Measurements from ENCODE around the gene POLR3K.
"Not testable (repeated sequence)": the region's sequence is repeated elsewhere in the genome, so short reads cannot be mapped to it uniquely, and the experiment has no call there.

The POLR3K gene

GRCh38 chr16:45454-45853, 8.0 kb downstream of the POLR3K start:
- Mint-ChIP-seq H3K4me1 (peaks cover 32% of the 10 kb centered on the region), H3K36me3 (peaks cover 96% of the 10 kb centered on the region), H3K9me3 (no peaks in the 10 kb centered on the region), H3K27ac (no peak overlapping the region), H3K4me3 (no peak overlapping the region)
- DNase-seq (ENCODE audit: low spot score in 2 of 2) = no peak
- ATAC-seq = no peak

DNA sequence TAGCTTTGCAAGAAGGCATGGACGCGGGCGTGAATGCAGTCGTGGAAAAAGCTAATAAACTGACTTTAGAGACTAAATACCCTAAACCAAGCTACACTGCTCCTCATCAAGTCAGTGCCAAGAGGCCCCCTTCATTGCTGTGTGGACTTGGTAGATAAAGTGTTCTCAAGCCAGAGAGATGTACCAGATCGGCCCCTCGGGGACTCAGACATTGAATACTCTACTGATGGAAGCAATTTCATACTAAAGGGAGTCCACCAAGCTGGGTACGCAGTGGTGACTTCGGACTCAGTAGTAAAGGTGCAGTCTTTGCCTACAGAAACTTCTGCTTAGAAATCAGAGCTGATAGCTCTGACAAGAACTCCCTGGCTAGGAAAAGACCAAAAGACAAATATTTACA, 8.8 kb downstream of the POLR3K start:
- no peak overlapping the region for H3K27ac Mint-ChIP-seq
- no peaks in the 10 kb centered on the region for H3K9me3 Mint-ChIP-seq
- H3K4me1 Mint-ChIP-seq = peaks cover 28% of the 10 kb centered on the region
- H3K36me3 Mint-ChIP-seq = peaks cover 96% of the 10 kb centered on the region
- DNase-seq (ENCODE audit: low spot score in 2 of 2) = no peak
- no peak for ATAC-seq
- H3K4me3 Mint-ChIP-seq = no peak overlapping the region

DNA sequence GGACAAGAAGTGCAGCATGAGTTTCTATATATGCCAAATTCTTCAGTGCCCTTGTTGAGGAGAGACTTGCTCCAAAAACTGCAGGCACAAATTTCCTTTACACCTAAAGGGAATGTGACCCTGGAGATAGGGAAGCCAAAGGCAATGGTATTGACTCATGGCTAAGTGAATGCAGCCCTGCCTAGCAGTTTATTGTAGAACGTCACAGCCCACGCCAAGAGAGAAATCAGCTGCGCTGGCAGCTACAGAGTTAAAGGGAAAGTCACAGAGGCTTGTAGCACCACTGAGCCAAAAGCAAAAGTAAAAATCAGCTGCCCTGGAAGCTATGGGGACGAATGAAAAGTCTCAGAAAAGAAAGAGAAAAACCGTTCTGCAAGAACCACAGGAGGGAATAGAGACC, 10.1 kb downstream of the POLR3K start:
- Mint-ChIP-seq H3K36me3 (peaks cover 88% of the 10 kb centered on the region), H3K27ac (peak overlapping the region; percentile 36), H3K4me3 (no peak overlapping the region), H3K4me1 (peaks cover 40% of the 10 kb centered on the region), H3K9me3 (no peaks in the 10 kb centered on the region)
- DNase-seq (ENCODE audit: low spot score in 2 of 2) (no peak), ATAC-seq (no peak)

- Mint-ChIP-seq H3K4me1 (peaks cover 40% of the 10 kb centered on the region), H3K4me3 (no peak overlapping the region), H3K36me3 (peaks cover 86% of the 10 kb centered on the region), H3K27ac (peak overlapping the region; percentile 36), H3K9me3 (no peaks in the 10 kb centered on the region)
- ATAC-seq (no peak), DNase-seq (ENCODE audit: low spot score in 2 of 2) (no peak)
Measured at GRCh38 chr16:42691-43090, 10.7 kb downstream of the POLR3K start.

DNA sequence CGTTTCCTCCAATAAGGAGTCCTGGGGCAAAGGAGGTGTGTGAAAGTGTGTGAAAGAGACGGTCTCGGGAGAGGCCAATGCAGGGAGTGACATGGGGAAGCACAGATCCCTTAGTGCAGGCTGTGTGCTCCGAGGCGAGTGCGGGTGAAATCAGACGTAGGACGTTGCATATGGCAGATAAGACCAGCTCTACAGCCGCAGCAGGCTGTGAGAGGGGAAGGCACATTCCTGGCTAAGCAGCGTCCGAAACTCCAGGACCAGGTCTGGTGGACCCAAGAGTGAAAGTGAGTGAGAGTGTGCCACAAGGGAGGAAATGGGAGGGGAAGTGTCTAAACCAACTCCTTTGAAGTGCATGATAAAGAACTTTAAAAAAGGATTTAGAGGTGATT, 11.3 kb downstream of the POLR3K start:
- H3K27ac Mint-ChIP-seq = peak overlapping the region; percentile 36
- no peak for ATAC-seq
- H3K4me3 Mint-ChIP-seq = no peak overlapping the region
- peaks cover 40% of the 10 kb centered on the region for H3K4me1 Mint-ChIP-seq
- peaks cover 83% of the 10 kb centered on the region for H3K36me3 Mint-ChIP-seq
- H3K9me3 Mint-ChIP-seq = no peaks in the 10 kb centered on the region
- no peak for DNase-seq (ENCODE audit: low spot score in 2 of 2)

- H3K27ac Mint-ChIP-seq = peak overlapping the region; percentile 36
- H3K36me3 Mint-ChIP-seq = peaks cover 78% of the 10 kb centered on the region
- peaks cover 40% of the 10 kb centered on the region for H3K4me1 Mint-ChIP-seq
- H3K4me3 Mint-ChIP-seq = no peak overlapping the region
- ATAC-seq (no peak), DNase-seq (ENCODE audit: low spot score in 2 of 2) (no peak)
- H3K9me3 Mint-ChIP-seq = no peaks in the 10 kb centered on the region
Measured at GRCh38 chr16:41439-42068, 11.9 kb downstream of the POLR3K start.

GRCh38 chr16:38941-39892, 14.2 kb downstream of the POLR3K start:
- peak; percentile 93 for ATAC-seq
- H3K9me3 Mint-ChIP-seq = no peaks in the 10 kb centered on the region
- peaks cover 47% of the 10 kb centered on the region for H3K4me1 Mint-ChIP-seq
- peak in 1 of 2 donors; percentile 50 for DNase-seq (ENCODE audit: low spot score in 2 of 2)
- H3K4me3 Mint-ChIP-seq = no peak overlapping the region
- H3K36me3 Mint-ChIP-seq = peaks cover 65% of the 10 kb centered on the region
- H3K27ac Mint-ChIP-seq = peak overlapping the region; percentile 81

DNA sequence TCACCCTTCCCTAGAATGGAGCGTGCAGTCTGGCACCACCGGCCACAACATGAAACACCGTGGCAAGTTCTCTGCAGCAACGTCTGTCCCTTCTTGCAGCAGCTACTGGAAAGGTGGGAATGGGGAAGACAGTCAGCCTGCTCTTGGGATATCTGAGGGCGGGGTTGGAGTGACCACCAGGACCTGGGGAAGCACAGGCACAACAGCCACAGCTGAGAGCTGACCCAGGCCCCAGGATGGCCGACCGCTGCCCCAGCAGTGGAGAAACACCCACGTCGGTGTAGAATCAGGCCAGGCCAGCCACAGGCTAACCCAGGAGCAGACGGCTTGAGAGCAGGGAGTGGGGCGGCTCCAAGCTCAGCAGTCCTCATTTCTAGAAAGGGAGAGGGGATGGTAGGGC, 15.2 kb downstream of the POLR3K start:
- Mint-ChIP-seq H3K36me3 (peaks cover 55% of the 10 kb centered on the region), H3K4me1 (peaks cover 42% of the 10 kb centered on the region), H3K27ac (peak overlapping the region; percentile 81)
- not testable (repeated sequence) for ATAC-seq; DNase-seq (ENCODE audit: low spot score in 2 of 2); H3K4me3 Mint-ChIP-seq; H3K9me3 Mint-ChIP-seq

DNA sequence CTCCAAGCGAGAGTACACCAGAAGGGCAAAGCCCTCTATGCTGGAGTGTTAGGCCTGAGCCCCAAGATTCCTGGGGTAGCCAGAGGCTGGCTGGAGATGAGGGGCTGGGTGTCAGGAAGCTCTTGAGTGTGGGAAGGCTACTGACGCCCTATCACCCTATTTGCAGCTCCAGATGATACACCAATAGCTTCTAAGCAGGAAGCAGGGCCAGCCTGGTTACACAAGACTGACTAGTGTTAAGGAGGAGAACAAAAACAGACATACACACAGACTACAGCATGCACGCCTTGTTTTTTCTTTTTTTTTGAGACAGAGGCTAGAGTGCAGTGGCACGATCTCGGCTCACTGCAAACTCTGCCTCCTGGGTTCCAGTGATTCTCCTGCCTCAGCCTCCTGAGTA, 15.9 kb downstream of the POLR3K start:
- peaks cover 48% of the 10 kb centered on the region for H3K36me3 Mint-ChIP-seq
- H3K27ac Mint-ChIP-seq = peak overlapping the region; percentile 81
- ATAC-seq = no peak
- peaks cover 35% of the 10 kb centered on the region for H3K4me1 Mint-ChIP-seq
- no peak overlapping the region for H3K4me3 Mint-ChIP-seq
- H3K9me3 Mint-ChIP-seq = no peaks in the 10 kb centered on the region
- DNase-seq (ENCODE audit: low spot score in 2 of 2) = peak in 1 of 2 donors; percentile 20

- H3K27ac Mint-ChIP-seq = no peak overlapping the region
- no peaks in the 10 kb centered on the region for H3K9me3 Mint-ChIP-seq
- no peak overlapping the region for H3K4me3 Mint-ChIP-seq
Measured at GRCh38 chr16:36336-36984, 16.9 kb downstream of the POLR3K start.

DNA sequence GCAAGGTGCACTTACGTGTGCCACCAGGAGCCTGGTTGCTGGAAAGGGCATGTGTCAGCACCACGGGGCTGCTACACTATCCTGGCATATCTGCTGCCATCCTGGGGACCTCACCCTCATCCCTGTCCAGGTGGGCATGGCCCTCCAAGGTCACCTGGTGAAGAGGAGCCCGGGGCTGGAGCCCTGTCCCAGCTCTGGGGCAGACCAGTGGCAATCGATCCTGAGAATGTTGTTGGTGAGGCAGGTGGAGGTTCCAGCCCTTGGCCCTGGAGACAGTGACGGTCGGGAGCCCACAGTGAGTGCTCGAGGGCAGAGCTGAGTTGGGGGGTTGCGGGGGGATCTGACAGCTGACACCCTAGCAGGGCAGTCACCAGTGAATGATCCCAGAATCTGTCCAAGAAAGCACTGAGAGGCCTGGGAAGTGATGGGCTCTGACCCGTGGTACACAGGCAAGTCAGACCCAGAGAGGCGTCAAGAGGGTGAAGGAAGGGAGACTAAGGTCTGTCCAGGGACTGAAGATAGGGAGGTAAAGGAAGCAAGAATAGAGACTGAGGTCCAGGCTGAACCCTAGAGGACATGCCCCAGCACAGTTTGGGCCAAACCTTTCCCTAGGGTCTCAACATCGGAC, 17.6 kb downstream of the POLR3K start:
- DNase-seq (ENCODE audit: low spot score in 2 of 2) (peak in 1 of 2 donors; percentile 42), ATAC-seq (no peak)
- Mint-ChIP-seq H3K9me3 (no peaks in the 10 kb centered on the region), H3K36me3 (peaks cover 32% of the 10 kb centered on the region), H3K4me3 (no peak overlapping the region), H3K27ac (no peak overlapping the region), H3K4me1 (peaks cover 22% of the 10 kb centered on the region)

More at GRCh38 chr16:36336-36984, 16.9 kb downstream of the POLR3K start:
- ATAC-seq (no peak), DNase-seq (ENCODE audit: low spot score in 2 of 2) (peak in 1 of 2 donors; percentile 46)
- H3K36me3 Mint-ChIP-seq = peaks cover 37% of the 10 kb centered on the region
- H3K4me1 Mint-ChIP-seq = peaks cover 24% of the 10 kb centered on the region

DNA sequence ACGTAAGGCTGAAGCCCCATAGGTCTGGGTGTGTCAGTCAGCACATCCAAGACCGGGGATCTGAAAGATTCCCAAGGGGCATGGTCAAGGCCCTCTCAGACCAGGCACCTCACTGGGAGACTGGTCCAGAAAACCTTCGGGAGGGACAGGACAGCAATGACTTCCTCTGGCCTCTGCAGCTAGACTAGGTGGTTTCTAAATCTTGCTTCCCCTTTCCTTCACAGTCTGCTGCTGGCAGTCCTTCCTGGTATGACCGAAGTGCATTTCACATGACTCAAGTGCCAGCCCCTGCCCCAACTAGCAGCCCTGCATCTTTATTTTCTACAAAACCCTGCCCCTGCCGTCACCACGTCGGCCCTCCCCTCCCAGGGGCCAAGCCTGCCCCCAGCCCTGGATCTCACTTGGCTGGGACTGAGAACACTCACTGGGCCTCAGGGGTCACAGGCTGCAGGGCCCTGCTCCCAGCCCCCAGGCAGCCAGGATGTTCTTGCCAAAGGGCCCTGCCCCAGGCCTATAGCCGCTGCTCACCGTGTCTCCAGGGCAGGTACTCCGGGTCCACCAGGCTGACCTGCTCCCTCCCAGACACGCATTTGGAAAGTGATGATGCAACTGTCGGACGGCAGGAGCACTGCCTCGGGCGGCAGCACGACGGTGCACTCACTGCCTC, 18.3 kb downstream of the POLR3K start:
- no peak overlapping the region for H3K4me3 Mint-ChIP-seq
- peaks cover 22% of the 10 kb centered on the region for H3K4me1 Mint-ChIP-seq
- no peak for ATAC-seq
- peaks cover 28% of the 10 kb centered on the region for H3K36me3 Mint-ChIP-seq
- H3K27ac Mint-ChIP-seq = peak overlapping the region; percentile 18
- H3K9me3 Mint-ChIP-seq = no peaks in the 10 kb centered on the region
- DNase-seq (ENCODE audit: low spot score in 2 of 2) = peak in 1 of 2 donors; percentile 46

- no peaks in the 10 kb centered on the region for H3K9me3 Mint-ChIP-seq
- DNase-seq (ENCODE audit: low spot score in 2 of 2) (peak in 1 of 2 donors; percentile 47), ATAC-seq (no peak)
- H3K27ac Mint-ChIP-seq = peak overlapping the region; percentile 18
- H3K4me1 Mint-ChIP-seq = peaks cover 20% of the 10 kb centered on the region
- H3K36me3 Mint-ChIP-seq = peaks cover 23% of the 10 kb centered on the region
- no peak overlapping the region for H3K4me3 Mint-ChIP-seq
Measured at GRCh38 chr16:34648-34987, 18.8 kb downstream of the POLR3K start.

GRCh38 chr16:33877-34647, 19.3 kb downstream of the POLR3K start:
- ATAC-seq (no peak), DNase-seq (ENCODE audit: low spot score in 2 of 2) (peak in 1 of 2 donors; percentile 43)
- Mint-ChIP-seq H3K27ac (peak overlapping the region; percentile 18), H3K9me3 (no peaks in the 10 kb centered on the region), H3K4me3 (no peak overlapping the region), H3K36me3 (peaks cover 18% of the 10 kb centered on the region), H3K4me1 (peaks cover 15% of the 10 kb centered on the region)

Measured in stimulated activated effector memory CD8-positive, alpha-beta T cell treated with anti-CD3 and anti-CD28 coated beads, Interleukin-12 subunit alpha, Interleukin-12 subunit beta, amount 100 ng/mL, for 72 hours (primary cell).